NCI-H2227 treated with DMSO at 0.1 percent for 48 hours (cell line): ENCODE data around the gene MRGPRF.

Experiments
- DNase-seq: peaks from one replicate; lab custom pipeline; 2025; lab: John Stamatoyannopoulos, UW

Gene MRGPRF, protein sequence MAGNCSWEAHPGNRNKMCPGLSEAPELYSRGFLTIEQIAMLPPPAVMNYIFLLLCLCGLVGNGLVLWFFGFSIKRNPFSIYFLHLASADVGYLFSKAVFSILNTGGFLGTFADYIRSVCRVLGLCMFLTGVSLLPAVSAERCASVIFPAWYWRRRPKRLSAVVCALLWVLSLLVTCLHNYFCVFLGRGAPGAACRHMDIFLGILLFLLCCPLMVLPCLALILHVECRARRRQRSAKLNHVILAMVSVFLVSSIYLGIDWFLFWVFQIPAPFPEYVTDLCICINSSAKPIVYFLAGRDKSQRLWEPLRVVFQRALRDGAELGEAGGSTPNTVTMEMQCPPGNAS

DNA sequence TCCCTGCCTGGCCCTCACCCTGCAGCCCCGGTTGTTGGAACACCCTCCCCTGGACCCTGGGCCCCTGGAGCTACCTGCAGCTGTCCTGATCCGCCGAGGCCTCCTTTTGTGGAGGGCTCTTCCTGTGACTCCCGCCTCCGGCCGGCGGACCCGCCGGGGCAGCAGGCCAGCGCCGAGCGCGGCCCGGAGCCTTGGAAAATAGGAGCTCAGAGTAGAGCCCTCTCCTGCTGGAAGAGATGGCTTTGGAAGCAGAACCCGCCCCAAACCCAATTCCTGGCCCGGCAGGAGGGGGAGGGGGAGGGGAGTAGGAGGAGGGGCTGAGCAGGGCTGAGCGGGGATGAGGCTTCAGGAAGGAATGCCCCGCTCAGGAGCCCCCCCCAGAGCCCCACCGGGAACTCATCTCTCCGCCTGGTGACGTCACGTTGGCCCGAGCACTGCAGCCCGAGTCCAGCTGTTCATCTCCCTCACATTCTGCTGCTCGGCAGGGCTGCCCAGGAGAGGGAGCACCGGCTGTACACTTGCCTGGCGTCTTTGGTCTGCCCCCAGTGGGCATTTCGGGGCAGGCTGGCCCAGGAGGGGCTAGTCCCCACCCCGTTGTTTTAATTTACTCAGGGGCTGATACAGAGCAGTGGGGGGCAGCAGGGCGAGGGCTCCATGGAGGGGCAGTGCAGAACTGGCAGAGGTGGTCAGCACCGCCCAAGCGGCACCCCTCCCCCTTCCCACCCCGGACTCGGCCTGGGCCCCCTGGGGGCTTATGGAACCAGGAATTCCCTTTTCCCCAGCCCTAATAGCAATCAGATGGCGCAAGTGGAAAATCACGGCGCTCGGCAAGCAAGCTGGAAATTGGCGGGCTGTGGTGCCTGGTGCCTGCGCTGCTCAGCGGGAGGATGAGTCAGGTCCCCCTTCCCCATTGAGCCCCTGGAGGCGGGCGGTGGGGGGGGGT lies at the start of gene MRGPRF:
TSS of gene MRGPRF (minus strand) at position 238 of the 943 bp plus-strand sequence. CDS start 3,345 bp downstream, outside the sequence.
- no peak for DNase-seq

DNA sequence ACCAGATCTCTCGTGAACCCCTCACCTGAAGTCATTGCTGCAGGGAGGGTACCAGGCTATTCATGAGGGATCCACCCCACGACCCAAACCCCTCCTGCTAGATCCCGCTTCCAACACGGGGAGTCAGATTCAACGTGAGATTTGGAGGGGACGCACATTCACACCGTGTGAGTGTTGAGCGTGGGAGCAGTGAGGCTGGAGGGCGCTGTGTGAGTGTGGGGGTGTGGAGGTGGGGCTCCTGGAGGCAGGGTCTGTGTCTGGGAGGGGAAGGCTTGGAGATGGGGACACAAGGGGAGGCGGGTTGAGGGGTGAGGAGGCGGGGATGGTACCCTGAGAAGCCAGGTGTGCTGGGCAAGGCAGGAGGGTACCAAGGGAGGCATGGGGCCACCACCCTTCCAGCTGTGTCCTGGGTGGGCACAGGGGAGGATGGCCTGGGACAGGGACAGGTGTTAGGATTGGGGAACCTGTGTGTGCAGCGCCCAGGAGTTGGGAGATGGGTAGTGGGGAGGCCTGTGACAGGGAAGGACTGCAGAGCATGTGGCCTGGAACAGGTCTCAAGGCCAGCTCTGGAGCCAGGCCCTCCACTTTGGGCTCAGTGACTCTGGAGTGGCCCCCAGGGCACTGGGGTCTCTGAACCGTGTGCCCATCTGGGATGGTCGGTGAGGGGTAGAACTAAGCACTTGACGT lies 49.3 kb upstream of the MRGPRF start:
- DNase-seq, result no peak

DNA sequence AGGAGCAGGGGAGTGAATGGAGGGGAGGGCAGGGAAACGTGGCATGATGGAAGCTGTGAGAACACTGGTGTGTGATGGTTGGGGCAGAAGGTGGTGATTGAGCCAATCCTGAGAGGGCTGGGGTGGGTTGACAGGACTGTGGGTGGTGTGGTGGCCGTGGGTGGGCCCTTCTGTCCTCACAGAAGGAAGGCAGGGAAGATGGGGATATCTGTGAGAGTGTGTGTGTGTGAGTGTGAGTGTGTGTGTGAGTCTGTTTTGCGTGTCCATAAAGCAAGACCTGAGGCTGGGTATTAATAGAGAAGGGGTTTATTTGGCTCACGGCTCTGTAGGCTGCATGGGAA lies 48.6 kb upstream of the MRGPRF start:
- DNase-seq, result no peak

DNA sequence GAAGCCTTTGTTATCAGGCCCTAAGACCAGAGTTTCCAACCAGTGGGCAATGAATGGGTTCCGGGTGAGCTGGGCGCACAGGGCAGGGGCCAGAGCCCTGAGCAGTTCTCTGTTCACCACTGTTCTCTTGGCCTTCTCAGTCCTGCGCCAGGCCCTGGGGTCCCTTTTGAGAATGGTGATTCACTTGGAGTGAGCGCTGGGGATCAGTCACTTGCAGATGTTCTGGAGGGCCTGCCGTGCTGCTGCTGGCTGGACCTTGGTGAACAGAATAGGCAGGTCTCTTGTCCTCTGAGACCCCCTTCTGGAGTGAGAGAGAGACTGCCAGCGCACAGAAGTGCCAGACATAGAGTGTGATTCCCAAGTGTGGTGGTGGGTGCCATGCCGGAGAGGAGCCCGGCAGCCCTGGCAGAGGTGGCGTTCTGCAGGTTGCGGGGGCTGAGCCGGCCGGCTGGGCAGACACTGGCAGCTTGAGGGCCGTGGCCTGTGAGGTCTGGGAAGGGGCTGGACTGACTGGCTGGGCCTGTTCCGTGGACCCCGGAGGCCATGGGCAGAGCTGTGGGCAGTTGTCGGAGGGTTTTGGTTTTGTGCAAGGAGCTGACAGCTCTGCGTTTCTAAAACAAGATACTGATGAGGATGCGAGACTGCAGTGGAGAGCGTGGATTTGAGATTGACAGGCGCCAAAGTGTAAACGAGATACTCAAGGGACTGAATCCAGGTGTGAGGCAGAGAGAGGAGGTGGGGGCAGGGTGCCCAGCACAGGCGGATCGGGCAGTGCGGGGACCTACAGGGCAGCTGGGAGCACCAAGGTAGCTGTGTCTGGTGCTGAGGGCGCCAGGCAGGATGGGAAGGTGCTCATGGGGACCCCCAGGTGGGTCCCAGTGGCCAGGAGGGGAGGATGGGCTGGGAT lies 48.0 kb upstream of the MRGPRF start:
- no peak for DNase-seq

DNA sequence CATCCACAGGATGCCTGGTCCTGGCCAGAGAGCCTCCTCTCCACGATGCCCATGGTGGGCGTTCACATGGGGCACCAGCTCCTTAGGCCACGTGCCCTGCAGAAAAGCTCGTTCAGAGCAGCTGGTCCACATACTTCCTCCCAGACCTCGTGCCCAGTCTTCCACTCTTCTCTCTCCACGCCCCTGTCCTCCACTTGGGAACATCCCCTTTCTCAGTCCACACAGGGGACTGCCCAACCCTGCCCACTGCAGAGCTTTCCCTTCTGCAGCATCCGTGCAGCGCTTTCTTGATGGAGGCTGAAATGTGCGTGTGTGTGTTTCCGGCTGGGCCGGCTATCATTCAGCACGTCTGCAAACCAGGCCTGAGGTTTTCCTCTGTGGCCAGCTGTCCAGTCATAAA lies 46.9 kb upstream of the MRGPRF start:
- no peak for DNase-seq

DNA sequence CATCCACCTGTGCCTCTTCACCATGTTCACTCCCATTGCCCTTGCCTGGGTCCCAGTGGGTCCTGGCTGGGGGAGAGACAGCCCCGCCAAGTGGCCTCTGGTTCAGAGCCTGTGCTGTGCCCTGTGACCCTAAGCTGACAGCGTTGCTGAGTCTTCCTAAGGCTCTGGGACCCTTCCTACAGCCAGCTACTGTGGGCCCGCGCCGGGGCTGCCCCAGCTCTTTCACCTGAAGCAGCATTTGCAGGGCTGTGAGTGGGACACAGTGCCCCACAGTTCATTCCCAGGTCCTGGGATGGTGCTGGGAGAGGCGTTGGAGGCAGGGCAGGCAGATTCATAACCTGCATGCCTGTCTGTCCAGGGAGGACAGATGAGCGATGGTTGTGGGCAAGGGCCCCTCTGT lies 46.4 kb upstream of the MRGPRF start:
- DNase-seq, result no peak

DNA sequence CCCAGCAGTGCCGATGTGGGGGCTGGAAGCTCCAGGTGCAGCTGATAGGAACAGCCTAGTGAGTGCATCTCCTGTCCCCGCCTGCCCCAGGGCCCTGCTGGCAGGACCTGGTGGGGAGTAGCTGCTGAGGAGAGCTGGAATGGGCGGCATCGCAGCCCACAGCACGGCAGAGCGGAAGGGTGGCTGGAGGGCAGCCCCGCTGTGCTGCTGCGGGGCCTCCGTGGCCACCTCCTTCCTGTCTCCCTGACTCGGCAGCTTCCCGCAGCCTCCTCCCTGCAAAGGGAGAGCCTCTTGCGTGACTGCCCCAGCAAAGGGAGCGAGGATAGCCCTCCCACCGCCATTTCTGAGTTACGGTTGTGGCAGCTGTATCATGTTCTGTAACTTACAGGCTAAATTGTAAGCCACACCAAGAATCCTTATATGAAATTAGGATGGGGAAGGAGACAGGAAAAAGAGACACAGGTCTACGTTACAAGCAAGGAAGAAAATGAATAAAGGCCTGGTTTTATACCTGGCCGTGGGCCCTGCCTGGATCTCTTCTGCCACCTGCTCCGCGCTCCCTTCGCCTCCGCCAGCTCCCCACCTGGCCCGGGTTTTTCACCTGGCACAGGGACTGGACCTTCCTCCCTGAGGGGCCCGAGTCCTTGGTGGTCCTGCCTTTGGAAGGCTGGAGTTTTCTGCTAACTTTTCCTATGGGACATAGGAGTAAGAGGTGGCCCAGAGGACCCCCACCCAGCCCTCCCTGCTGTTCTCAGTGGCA lies 45.6 kb upstream of the MRGPRF start:
- no peak for DNase-seq

DNA sequence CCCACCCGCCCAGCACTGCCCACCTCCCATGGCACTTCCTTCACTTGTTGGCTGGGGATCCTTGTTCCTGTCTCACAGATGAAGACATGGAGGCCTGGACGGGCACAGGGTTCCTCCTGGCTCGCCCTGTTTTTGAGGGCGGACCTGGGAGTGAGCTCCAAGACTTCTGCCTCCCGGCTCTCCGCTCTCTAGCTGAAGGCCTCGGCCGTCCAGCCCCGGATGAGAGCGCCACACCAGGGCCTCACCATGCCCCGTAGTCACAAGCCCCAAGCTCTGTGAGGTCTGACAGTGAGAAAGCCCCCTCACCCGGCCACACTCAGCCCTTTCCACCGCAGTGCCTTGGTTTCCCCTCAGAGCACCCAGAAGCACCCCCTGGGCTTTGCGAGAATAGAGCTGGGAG lies 44.8 kb upstream of the MRGPRF start:
- DNase-seq, result no peak

DNA sequence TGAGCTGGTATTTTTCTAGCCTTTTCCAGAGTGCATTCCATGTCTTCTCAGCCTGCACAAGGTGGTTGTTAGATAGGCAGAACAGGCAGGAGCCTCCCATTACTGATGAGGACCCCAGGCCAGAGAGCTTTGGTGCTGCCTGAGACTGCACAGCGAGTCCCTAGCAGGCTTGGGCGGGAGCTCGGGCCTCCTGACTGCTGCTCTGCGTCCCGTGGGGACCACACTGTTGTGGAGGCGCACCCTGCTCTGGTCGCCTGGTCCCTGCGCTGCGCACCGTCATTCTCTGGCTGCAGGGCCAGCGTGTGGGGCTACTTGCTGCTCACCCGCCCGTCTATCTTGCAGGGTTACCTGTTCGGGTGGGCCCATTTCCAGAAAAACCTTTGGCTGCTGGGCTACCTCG lies 44.2 kb upstream of the MRGPRF start:
- no peak for DNase-seq

DNA sequence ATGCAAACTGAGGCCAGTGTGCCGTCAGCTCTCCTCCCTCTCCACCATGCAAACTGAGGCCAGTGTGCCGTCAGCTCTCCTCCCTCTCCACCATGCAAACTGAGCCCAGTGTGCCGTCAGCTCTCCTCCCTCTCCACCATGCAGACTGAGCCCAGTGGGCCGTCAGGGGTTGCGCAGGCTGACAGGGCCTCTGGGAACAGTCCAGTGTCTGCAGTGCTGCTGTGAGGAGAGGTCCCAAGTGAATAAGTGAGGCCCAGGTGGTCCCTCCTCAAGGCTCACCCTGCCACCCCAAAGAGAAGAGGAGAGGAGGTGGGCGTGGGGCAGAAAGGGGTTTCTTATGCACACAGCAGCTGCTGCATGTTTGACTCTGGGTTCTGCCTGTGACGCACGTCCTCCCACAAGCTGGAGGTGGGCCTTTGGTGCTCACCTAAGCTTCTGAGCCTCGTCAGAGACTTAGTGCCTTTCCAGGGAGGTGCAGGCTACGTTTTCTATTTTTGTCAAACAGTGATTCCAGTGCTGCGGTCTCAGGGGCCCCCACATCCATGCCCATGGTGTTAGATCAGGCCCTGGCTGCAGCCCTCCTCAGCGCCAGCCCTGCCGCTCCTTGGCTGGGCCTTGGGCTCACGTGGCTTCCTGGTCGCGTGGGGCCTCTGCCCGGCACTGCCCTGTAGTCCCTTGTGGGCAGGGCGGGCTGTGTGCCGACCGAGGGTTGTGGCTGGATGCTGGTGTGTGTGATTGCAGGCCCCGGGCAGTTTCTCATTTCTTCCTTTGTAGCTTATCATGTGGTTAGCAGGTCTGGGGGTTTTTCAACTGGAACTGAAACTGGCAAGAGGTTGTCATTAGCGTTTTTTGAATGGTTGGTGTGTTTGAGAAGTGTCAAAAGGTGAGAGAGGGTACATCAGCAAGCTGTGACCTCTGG lies 42.8 kb upstream of the MRGPRF start:
- no peak for DNase-seq

DNA sequence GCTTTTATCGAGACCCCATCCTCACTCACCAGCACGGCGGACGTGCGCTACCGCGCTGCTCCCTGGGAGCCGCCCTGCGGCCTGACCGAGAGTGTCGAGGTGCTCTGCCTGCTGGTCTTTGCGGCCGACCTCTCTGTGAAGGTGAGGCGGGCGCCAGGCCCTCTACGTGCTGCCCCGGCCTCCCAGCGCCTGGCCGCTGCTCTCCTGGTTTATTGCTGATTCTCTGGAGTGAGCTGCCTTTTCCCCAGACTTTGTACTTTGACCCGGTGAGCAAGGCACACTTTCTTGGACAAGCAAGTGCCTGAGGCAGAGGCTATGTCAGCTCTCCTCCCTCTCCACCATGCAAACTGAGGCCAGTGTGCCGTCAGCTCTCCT lies 42.2 kb upstream of the MRGPRF start:
- DNase-seq, result no peak

DNA sequence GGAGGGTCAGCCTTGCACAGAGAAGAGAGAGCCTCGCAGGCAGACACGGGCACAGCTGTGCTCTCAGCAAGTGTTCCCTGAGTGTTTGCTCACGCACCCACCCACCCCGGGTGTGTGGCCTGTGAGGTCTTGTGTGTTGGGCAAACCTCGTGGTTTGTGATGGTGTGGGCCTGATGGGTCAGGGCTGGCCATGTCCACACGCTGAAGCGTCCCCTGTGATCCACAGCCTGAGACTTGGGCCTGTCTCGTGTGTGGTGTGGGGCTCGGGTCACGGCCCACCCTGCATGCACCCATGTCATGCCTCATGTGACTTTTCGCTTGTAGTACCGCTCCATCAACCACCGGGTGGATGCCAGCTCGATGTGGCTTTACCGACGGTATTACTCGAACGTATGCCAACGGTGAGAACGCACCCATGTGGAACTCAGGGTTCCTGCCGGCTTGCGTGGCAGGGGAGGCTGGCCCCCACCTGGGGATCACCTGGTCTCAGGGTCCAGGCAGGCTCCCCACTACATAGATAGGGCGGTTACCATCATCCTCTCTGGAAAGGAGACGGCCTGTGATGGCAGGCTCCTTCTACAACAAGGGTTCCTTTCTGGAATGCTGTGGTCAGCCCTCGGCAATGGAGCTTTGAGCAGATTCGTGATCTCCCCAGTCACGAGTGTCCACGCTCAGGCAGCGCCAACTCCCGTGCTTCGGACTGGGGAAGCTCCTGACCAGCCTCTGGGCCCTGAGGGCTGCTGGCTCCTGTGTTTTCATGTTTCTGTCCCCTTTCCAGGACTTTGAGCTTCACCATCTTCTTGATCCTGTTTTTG lies 41.6 kb upstream of the MRGPRF start:
- no peak for DNase-seq

DNA sequence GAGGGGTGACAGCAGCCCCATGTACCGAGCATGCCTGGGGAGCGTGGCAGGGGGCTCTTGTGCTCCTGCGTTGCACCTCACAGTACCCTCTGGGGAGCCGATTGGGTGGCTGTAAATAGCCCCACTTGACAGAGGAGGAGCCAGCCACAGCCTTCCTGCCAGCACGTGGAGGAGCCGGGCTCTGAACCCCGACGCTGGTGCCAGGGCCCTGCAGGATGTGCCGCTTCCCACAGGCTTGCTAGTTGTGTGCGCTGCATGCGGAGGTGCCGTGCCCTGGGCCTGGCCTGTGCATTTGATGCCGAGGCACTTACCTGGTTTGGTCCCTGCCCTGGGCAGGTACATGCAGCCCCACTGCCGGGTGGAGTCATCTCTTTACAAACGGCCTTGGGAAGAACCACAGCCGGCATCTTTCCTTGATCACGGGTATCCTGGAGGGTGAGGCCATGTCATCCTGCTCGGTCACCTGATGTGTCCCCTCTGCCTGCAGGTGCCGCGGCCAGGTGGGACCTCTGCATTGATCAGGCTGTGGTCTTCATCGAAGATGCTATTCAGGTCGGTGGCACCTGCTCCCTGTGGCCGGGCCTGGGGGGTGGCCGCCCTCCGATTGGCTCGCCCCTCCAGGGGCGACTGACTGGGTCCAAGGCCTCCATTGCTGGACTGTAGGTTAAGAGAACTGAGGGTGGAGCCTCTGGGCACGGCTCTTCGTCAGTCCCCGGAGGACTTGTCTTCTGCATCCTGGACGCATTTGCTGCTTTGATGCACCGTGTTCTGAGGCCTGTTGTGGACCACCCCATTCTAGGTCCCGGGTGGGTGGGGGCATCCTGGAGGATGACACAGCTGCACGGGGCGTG lies 40.7 kb upstream of the MRGPRF start:
- DNase-seq, result no peak

DNA sequence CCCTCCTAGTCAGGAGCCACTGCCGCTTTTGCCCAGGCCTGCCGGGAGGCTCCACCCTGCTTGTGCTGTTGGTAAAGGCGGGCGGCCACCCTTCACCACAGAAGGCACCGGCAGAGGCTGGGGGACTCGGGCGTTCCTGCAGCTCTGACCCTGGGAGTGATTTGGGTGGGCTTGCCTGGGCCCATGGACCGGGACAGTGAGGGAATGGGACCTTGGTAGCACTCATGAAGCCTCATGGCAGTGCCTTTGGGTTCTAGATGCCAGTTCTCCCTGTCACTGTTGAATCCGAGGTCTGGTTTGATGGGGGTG lies 40.1 kb upstream of the MRGPRF start:
- DNase-seq, result no peak

DNA sequence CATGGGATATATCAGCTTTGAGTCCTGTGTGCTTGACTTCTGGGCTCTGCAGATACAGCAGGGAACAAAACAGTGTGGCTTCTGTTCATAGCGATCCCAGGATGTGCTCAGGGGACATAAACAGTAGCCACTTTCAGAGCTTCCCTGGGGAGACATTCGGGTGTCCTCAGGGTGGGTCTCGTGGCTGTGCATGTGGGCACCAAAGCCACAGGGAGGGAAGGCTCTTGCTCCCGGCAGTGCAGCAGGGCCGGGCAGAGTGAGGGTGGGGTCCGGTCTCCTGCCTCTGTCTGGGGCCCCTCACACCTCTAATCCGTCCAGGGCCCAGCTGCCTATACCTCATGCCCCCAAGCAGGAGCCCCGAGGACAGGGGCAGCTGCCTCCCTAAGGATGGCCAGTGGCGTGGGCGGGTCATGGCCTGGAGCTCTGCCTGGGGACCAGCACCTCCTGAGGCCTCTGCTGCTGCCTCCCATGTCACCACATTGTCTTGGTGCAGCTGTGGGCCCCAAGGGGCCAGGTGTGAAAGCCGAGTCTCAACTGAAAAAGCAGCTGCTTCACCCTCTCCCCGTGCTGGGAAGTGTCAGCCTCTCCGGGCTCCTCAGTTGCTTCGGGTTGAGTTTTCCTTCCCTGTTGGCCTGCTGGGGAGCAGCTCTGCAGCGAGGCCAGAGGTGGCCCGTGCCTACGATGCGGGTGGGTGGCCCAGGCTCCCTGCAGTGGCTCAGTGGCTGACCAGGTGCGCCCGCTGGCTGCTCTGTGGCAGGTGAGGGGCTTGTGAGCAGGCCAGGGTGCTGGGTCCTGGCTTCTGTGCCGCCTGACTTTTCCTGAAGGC lies 39.5 kb upstream of the MRGPRF start:
- DNase-seq, result no peak

DNA sequence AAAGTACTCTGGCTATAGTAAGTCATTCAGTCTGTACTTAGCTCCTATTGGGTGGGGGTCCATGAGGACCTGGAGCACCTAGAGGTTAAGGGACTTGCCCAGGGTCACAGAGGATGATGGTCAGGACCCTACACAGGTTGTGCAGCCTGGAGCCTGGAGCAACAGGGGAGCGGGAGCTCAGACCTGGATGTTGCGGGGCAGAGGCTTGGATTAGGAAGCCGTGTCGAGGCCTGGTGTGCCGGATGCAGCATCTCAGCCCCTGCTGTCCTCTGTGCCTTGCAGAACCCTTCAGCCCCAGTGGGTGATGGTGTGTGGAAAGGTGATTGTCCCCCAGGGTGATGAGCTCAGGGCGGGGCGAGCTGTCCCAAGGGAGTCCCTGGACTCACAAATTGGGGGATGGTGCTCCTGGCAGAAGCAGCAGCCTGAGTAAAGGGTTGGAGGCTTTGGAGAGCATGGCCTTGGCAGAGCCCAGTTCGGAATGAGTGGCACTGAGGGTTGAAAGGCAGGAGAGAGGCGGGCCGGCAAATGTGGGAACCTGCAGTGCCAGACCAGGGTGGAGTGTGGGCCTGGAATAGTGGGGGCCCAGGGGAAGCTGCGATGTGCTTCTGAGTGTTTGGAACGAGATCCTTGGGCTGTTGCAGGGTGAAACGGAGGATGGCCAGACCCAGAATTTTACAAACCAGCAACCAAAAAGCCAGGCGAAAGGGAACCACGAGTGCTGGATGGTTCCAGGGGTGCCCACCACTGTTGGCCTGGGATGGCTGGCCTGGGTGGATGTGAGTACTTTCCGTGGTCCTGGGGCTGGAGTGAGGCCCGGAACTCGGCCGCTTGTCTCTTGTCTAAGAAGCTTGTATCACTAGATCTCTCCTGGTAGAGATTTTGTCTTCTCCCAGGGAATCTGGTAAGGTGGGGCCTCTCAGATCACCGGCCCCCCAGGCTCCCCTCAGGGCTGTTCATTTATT lies 38.6 kb upstream of the MRGPRF start:
- DNase-seq, result no peak
